Loucy (cell line): ENCODE measurements around the gene PPFIA1.
A peak's percentile ranks its signal among the peaks of the same experiment; 100 is the strongest.

Experiments used
- H2AFZ ChIP-seq: fragments of 200-600 bp; sonication (generic); 2 replicates; pipeline ENCODE4 v1.6.0; 2016; ENCODE audit warnings: antibody characterized with exemption, mild to moderate bottlenecking, low read length, moderate library complexity
- H3F3A ChIP-seq: fragments of 200-600 bp; 2 replicates; pipeline ENCODE4 v1.6.0; 2016; ENCODE audit warnings: antibody characterized with exemption, low read depth, mild to moderate bottlenecking
- H3K27me3 ChIP-seq: fragments of 200-600 bp; sonication (generic); 2 replicates; pipeline ENCODE4 v1.6.1; 2014; ENCODE audit warnings: low read length, mild to moderate bottlenecking; ENCODE audit not compliant: insufficient read depth, poor library complexity, severe bottlenecking
- H3K36me3 ChIP-seq: fragments of 200-600 bp; sonication (generic); 2 replicates; pipeline ENCODE4 v1.6.1; 2016; ENCODE audit warnings: low read length; ENCODE audit not compliant: insufficient read depth
- H3K4me1 ChIP-seq: fragments of 200-600 bp; sonication (generic); 2 replicates; pipeline ENCODE4 v1.5.1; 2014; ENCODE audit warnings: low read length, mild to moderate bottlenecking; ENCODE audit not compliant: insufficient read depth, poor library complexity, severe bottlenecking
- H3K4me2 ChIP-seq: fragments of 200-600 bp; sonication (generic); 2 replicates; pipeline ENCODE4 v1.6.0; 2014; ENCODE audit warnings: antibody characterized with exemption, low read length, low read depth, mild to moderate bottlenecking; ENCODE audit not compliant: poor library complexity, severe bottlenecking
- H3K4me3 ChIP-seq: fragments of 200-600 bp; sonication (generic); 2 replicates; pipeline ENCODE4 v1.5.1; 2014; ENCODE audit warnings: low read length, mild to moderate bottlenecking, mixed read lengths; ENCODE audit not compliant: poor library complexity, severe bottlenecking
- H3K79me2 ChIP-seq: fragments of 200-600 bp; sonication (generic); 2 replicates; pipeline ENCODE4 v1.6.1; 2014; ENCODE audit warnings: low read length; ENCODE audit not compliant: insufficient read depth
- H3K9ac ChIP-seq: fragments of 200-600 bp; sonication (generic); 2 replicates; pipeline ENCODE4 v1.6.0; 2014; ENCODE audit warnings: mild to moderate bottlenecking, low read depth, low read length, moderate library complexity; ENCODE audit not compliant: poor library complexity, severe bottlenecking
- H3K9me2 ChIP-seq: fragments of 200-600 bp; sonication (generic); replicated peaks from 2 replicates; pipeline ENCODE4 v1.6.1; 2016; ENCODE audit warnings: low read depth, low read length, mixed read lengths
- H3K9me3 ChIP-seq: fragments of 200-600 bp; sonication (generic); 2 replicates; pipeline ENCODE4 v1.6.1; 2014; ENCODE audit warnings: mild to moderate bottlenecking, antibody characterized with exemption, low read length, low read depth; ENCODE audit not compliant: insufficient read depth
- H4K20me1 ChIP-seq: fragments of 200-600 bp; sonication (generic); 2 replicates; pipeline ENCODE4 v1.6.0; 2014; ENCODE audit warnings: antibody characterized with exemption, low read length, mild to moderate bottlenecking; ENCODE audit not compliant: insufficient read depth, poor library complexity, severe bottlenecking
- CTCF ChIP-seq: fragments of 200-600 bp; sonication (generic); conservative IDR thresholded peaks from 2 replicates; pipeline ENCODE4 v1.5.1; 2014; ENCODE audit warnings: mild to moderate bottlenecking, antibody characterized with exemption, low read length
- EZH2phosphoT487 ChIP-seq: fragments of 200-600 bp; IDR thresholded peaks from 2 replicates; pipeline ENCODE4 v1.6.1; 2018; ENCODE audit warnings: antibody characterized with exemption, mild to moderate bottlenecking, moderate library complexity, borderline replicate concordance

The PPFIA1 gene

GRCh38 chr11:70422692-70423522 lies 152.4 kb downstream of the PPFIA1 start:
- H3K36me3 ChIP-seq: no peaks in the 10 kb centered on the region

GRCh38 chr11:70423523-70424505 lies 153.3 kb downstream of the PPFIA1 start:
- no peaks in the 10 kb centered on the region for H3K9me3 ChIP-seq
- H3K9ac ChIP-seq: no peak overlapping the region
- peaks cover 14% of the 10 kb centered on the region for H3K4me1 ChIP-seq
- H3K4me3 ChIP-seq: peak overlapping the region; percentile 25
- H2AFZ ChIP-seq: no peak overlapping the region
- no peaks in the 10 kb centered on the region for H3K79me2 ChIP-seq
- no peaks in the 10 kb centered on the region for H3K27me3 ChIP-seq
- H3F3A ChIP-seq: no peaks in the 10 kb centered on the region
- H4K20me1 ChIP-seq: no peaks in the 10 kb centered on the region
- H3K4me2 ChIP-seq: peak overlapping the region; percentile 58
- H3K9me2 ChIP-seq: no peaks in the 10 kb centered on the region
- no peak for TF ChIP-seq CTCF
- no peak for TF ChIP-seq EZH2phosphoT487
- H3K36me3 ChIP-seq: no peaks in the 10 kb centered on the region

More at GRCh38 chr11:70422692-70423522, 152.4 kb downstream of the PPFIA1 start:
- no peak overlapping the region for H3K4me3 ChIP-seq
- H3K9me3 ChIP-seq: no peaks in the 10 kb centered on the region
- no peak overlapping the region for H2AFZ ChIP-seq
- H3K9me2 ChIP-seq: no peaks in the 10 kb centered on the region
- no peaks in the 10 kb centered on the region for H3K79me2 ChIP-seq
- H4K20me1 ChIP-seq: no peaks in the 10 kb centered on the region
- TF ChIP-seq CTCF: no peak
- no peak for TF ChIP-seq EZH2phosphoT487
- H3F3A ChIP-seq: no peaks in the 10 kb centered on the region
- no peak overlapping the region for H3K9ac ChIP-seq
- H3K4me2 ChIP-seq: no peak overlapping the region
- no peaks in the 10 kb centered on the region for H3K27me3 ChIP-seq
- peaks cover 14% of the 10 kb centered on the region for H3K4me1 ChIP-seq

- Histone ChIP-seq H3K4me3 (peak overlapping the region; percentile 25), H3K9me2 (no peaks in the 10 kb centered on the region), H3K36me3 (no peaks in the 10 kb centered on the region), H3K27me3 (no peaks in the 10 kb centered on the region), H4K20me1 (no peaks in the 10 kb centered on the region), H3K4me2 (peak overlapping the region; percentile 58), H3F3A (no peaks in the 10 kb centered on the region), H3K9me3 (no peaks in the 10 kb centered on the region), H3K4me1 (peaks cover 14% of the 10 kb centered on the region), H3K79me2 (no peaks in the 10 kb centered on the region), H3K9ac (no peak overlapping the region), H2AFZ (no peak overlapping the region)
- TF ChIP-seq CTCF: no peak; the same call in 1 of the 2 replicates
- TF ChIP-seq EZH2phosphoT487: no peak
Observed at GRCh38 chr11:70424765-70425344, 154.4 kb downstream of the PPFIA1 start.
